ENCODE data around the gene TACR1. TPM values are rescaled to one million over a fixed set of nuclear protein-coding genes. Genes with fewer than 3 reads are reported as not detected.

The TACR1 gene
- total RNA-seq, 1 experiment from 2014 or later, result not detected

GRCh38 chr2:75079575-75079974 is 119.7 kb downstream of the TACR1 start:
- Histone ChIP-seq H3K9me2 (ENCODE audit: insufficient read depth) (no peaks in the 10 kb centered on the region), H3K9ac (ENCODE audit: low read length) (no peak overlapping the region), H3K4me1 (ENCODE audit: control insufficient read depth in 1 of 2, insufficient read depth in 2 of 2, low read length in 2 of 2) (no peaks in the 10 kb centered on the region), H2AFZ (ENCODE audit: low read depth, low read length, poor library complexity, severe bottlenecking) (no peak overlapping the region), H3K27me3 (ENCODE audit: insufficient read depth, low read length) (peaks cover 13% of the 10 kb centered on the region; the same call in 1 of the 2 replicates), H3K79me2 (ENCODE audit: insufficient read depth, low read length) (no peaks in the 10 kb centered on the region), H3K4me3 (replicated peaks in 1 of 2; ENCODE audit: low read depth in 1 of 2, low read length in 2 of 2) (no peak overlapping the region), H3K27ac (ENCODE audit: low read depth, low read length) (no peak overlapping the region), H3K36me3 (ENCODE audit: control insufficient read depth in 1 of 2, insufficient read depth in 2 of 2, low read length in 2 of 2) (no peaks in the 10 kb centered on the region), H3K4me2 (ENCODE audit: low read length) (no peak overlapping the region), H3K9me3 (ENCODE audit: control insufficient read depth in 1 of 2, insufficient read depth in 1 of 2, low read depth in 1 of 2, low read length in 2 of 2) (no peaks in the 10 kb centered on the region), H4K20me1 (ENCODE audit: insufficient read depth) (no peaks in the 10 kb centered on the region)
- RAD21 ChIA-PET (ENCODE audit: low non-redundant PET in 1 of 2, low total read pairs in 2 of 2, uncharacterized antibody in 2 of 2, unreplicated experiment in 2 of 2), result no interaction called here
- POLR2A ChIA-PET, result no interaction called here
- intact Hi-C loops (cut with micrococcal nuclease), result no loop called here
- no peak for ATAC-seq
- CTCF ChIA-PET, result interaction anchor here (2.2 kb wide), 1 partner anchor 15 kb away, joined by 7 read pairs; no protein-coding TSS in a partner anchor
- no peak for DNase-seq (ENCODE audit: low read depth, low spot score)
- TF ChIP-seq ZFX (IDR thresholded peaks at IDR 0.05) (no peak), YY1 (IDR thresholded peaks at IDR 0.05; ENCODE audit: extremely low read depth, insufficient replicate concordance, low read depth, low read length) (no peak), FOSL1 (IDR thresholded peaks at IDR 0.05; ENCODE audit: low read depth) (no peak), EZH2 (IDR thresholded peaks at IDR 0.05) (no peak), EZH2phosphoT487 (IDR thresholded peaks at IDR 0.05; ENCODE audit: borderline replicate concordance) (no peak)
- BruUV-seq (replicated peaks), result no TSS peak

GRCh38 chr2:75077909-75078308 is 121.4 kb downstream of the TACR1 start:
- ChIA-PET CTCF (no interaction called here), RAD21 (ENCODE audit: low non-redundant PET in 1 of 2, low total read pairs in 2 of 2, uncharacterized antibody in 2 of 2, unreplicated experiment in 2 of 2) (no interaction called here), POLR2A (no interaction called here)
- DNase-seq (ENCODE audit: low read depth, low spot score), result no peak
- ATAC-seq, result no peak
- Histone ChIP-seq H4K20me1 (ENCODE audit: insufficient read depth) (no peaks in the 10 kb centered on the region), H3K9me2 (ENCODE audit: insufficient read depth) (no peaks in the 10 kb centered on the region), H3K79me2 (ENCODE audit: insufficient read depth, low read length) (no peaks in the 10 kb centered on the region), H2AFZ (ENCODE audit: low read depth, low read length, poor library complexity, severe bottlenecking) (no peak overlapping the region), H3K27ac (ENCODE audit: low read depth, low read length) (no peak overlapping the region), H3K4me1 (ENCODE audit: control insufficient read depth in 1 of 2, insufficient read depth in 2 of 2, low read length in 2 of 2) (no peaks in the 10 kb centered on the region), H3K9me3 (ENCODE audit: control insufficient read depth in 1 of 2, insufficient read depth in 1 of 2, low read depth in 1 of 2, low read length in 2 of 2) (no peaks in the 10 kb centered on the region), H3K4me3 (replicated peaks in 1 of 2; ENCODE audit: low read depth in 1 of 2, low read length in 2 of 2) (no peak overlapping the region), H3K36me3 (ENCODE audit: control insufficient read depth in 1 of 2, insufficient read depth in 2 of 2, low read length in 2 of 2) (no peaks in the 10 kb centered on the region), H3K9ac (ENCODE audit: low read length) (no peak overlapping the region), H3K27me3 (ENCODE audit: insufficient read depth, low read length) (peaks cover 13% of the 10 kb centered on the region; the same call in 1 of the 2 replicates), H3K4me2 (ENCODE audit: low read length) (no peak overlapping the region)
- intact Hi-C loops (cut with micrococcal nuclease), result no loop called here
- no peak for TF ChIP-seq POLR2AphosphoS5 (IDR thresholded peaks at IDR 0.05; ENCODE audit: low read depth, low read length)
- no peak for TF ChIP-seq MAX (IDR thresholded peaks at IDR 0.05)
- no peak for TF ChIP-seq SRF (IDR thresholded peaks at IDR 0.05; ENCODE audit: low read depth)
- BruUV-seq (replicated peaks), result no TSS peak

Data from HCT116 (cell line).